ENCODE results near the gene TXNRD2. TPM values are rescaled to one million over a fixed set of nuclear protein-coding genes. Genes with fewer than 3 reads are reported as not detected.

The TXNRD2 gene
- 67.8 and 124 TPM in 2 replicates for total RNA-seq

DNA sequence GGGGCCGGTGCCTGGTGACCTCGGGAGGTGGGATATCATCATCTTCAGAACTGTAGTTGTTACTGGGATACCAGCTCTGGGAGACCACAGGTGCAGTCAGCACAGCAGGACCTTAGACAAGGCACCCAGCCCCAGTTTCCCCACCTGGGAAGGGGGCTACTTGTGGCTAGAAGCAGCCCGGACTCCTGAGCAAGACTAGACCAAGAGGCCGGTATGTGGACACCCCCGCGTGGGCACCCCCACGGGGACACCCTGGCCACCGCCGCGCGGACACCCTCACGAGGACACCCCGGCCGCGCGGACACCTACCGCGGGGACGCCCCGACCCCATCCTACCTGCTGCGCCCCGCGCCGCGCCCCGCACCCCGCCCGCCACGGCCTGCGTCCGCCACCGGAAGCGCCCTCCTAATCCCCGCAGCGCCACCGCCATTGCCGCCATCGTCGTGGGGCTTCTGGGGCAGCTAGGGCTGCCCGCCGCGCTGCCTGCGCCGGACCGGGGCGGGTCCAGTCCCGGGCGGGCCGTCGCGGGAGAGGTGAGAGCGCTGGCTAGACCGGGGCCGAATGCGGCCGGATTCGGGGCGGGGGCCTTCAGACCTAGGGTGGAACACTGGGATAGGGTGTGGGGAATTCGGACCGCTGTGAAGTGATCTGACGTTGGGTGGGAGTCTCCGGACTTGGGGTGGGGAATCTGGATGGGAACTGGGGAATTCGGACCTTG is at the start of gene TXNRD2, which contains the start of gene COMT:
TXNRD2 (minus strand) TSS at position 454 of the 718 bp plus-strand sequence; CDS start at position 439, 15 bp downstream.
COMT (plus strand) TSS at position 408 of the 718 bp plus-strand sequence. CDS start 20,755 bp downstream, outside the sequence.

DNA sequence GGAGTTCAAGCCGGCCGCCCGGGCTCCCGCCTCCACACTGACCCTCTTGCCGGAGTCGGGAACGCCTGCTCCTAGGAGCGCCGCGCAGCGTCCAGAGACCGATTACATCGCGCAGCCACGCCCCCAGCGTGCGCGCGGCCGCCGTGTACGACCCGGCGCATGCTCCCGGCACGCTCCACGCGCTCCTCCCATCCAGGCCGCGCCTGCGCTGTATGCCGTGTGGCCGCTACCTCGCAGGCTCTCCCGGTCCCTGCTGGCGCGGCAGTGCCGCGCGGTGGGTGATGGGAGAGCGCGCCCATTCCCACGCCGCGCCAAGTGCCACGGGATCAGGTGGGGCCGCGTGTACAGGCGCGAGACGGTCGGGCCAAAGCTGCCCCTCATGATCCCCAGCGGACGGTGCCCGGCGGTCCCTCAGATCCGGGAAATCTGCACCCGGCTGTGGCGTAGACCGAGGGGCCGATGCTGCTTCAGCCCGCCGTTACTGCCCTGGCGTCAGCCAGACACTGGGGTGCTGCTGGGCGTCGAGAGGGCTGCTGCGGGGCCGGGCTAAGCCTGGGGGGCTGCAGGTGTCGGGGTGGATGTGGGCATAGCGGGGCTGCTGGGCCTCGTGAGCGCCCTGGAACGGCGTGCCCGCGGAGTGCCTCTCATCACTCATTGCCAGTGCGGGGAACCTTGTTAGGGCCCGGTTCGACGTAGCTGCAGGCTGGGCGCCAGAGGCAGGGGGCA is 86.7 kb downstream of the TXNRD2 start, which contains the start of the genes GNB1L and RTL10:
GNB1L (minus strand) TSS at position 97 of the 726 bp plus-strand sequence. CDS start 33,519 bp downstream, outside the sequence.
RTL10 (minus strand) TSS at position 97 of the 726 bp plus-strand sequence. CDS start 2,613 bp downstream, outside the sequence.

Other genes with a start within 250 kb of the TXNRD2 start
- 18.4 and 34.6 TPM in 2 replicates for gene SEPTIN5, start 227.3 kb downstream of the TXNRD2 start, total RNA-seq
- 0.57 and 2.3 TPM in 2 replicates for gene GP1BB, start 218.3 kb downstream of the TXNRD2 start, total RNA-seq
- gene TBX1, start 181.0 kb downstream of the TXNRD2 start, total RNA-seq = 11.2 and 27.4 TPM in 2 replicates
- gene GNB1L, start 86.9 kb downstream of the TXNRD2 start, total RNA-seq = 4.2 and 6.9 TPM in 2 replicates
- gene RTL10, start 86.9 kb downstream of the TXNRD2 start, total RNA-seq = 24.8 and 29.7 TPM in 2 replicates
- 186 and 298 TPM in 2 replicates for gene COMT, start within 50 bp of the TXNRD2 start, total RNA-seq
- 95.7 and 108 TPM in 2 replicates for gene ARVCF, start 75.0 kb upstream of the TXNRD2 start, total RNA-seq
- 44.8 and 51.6 TPM in 2 replicates for gene TANGO2, start 79.3 kb upstream of the TXNRD2 start, total RNA-seq
- gene DGCR8, start 138.4 kb upstream of the TXNRD2 start, total RNA-seq = 36.0 and 36.3 TPM in 2 replicates
- gene RANBP1, start 174.3 kb upstream of the TXNRD2 start, total RNA-seq = 187 and 231 TPM in 2 replicates
- 33.6 and 47.4 TPM in 2 replicates for gene TRMT2A, start 175.4 kb upstream of the TXNRD2 start, total RNA-seq
- 18.9 and 19.7 TPM in 2 replicates for gene ZDHHC8, start 190.0 kb upstream of the TXNRD2 start, total RNA-seq
- gene CCDC188, start 209.2 kb upstream of the TXNRD2 start, total RNA-seq = 8.6 and 8.8 TPM in 2 replicates